Cardiac muscle cell (in vitro differentiated cells and primary cell): ENCODE results near the gene DTX4. TPM values are rescaled to one million over a fixed set of nuclear protein-coding genes. Genes with fewer than 3 reads are reported as not detected.

ENCODE experiments used
- DNase-seq, 2 donors: peaks; one replicate each; pipeline versions ENCODE4 v3.0.0 to v3.0.0-alpha.2; 2010 to 2017; ENCODE audit warnings: low read depth in 1 of 2, low spot score in 1 of 2
- H3K27ac ChIP-seq: fragments of 200-600 bp; sonication (generic); 2 replicates; pipeline ENCODE4 v1.5.1; 2016
- H3K27me3 ChIP-seq: fragments of 200-600 bp; sonication (generic); 2 replicates; pipeline ENCODE4 v1.6.0; 2016; ENCODE audit warnings: control low read depth
- H3K36me3 ChIP-seq: fragments of 200-600 bp; sonication (generic); 2 replicates; pipeline ENCODE4 v1.5.1; 2016; ENCODE audit warnings: control low read depth
- H3K4me1 ChIP-seq: fragments of 200-600 bp; sonication (generic); 2 replicates; pipeline ENCODE4 v1.8.1; 2017; ENCODE audit warnings: low read depth, mild to moderate bottlenecking, mixed run types
- H3K4me3 ChIP-seq: fragments of 200-600 bp; sonication (generic); 2 replicates; pipeline ENCODE4 v1.5.1; 2016; ENCODE audit warnings: mild to moderate bottlenecking
- H3K9me3 ChIP-seq: fragments of 200-600 bp; sonication (generic); 2 replicates; pipeline ENCODE4 v1.5.1; 2017; ENCODE audit warnings: low read depth, mild to moderate bottlenecking, control low read depth
- CTCF ChIP-seq: IDR thresholded peaks from 2 replicates; pipeline ENCODE4 v1.5.1; 2012; ENCODE audit warnings: low read depth, mild to moderate bottlenecking, low read length
- polyA plus RNA-seq: library from polyadenylated mRNA; unstranded; fragments of >200 nt; fragmentation: Nextera tagmentation; extraction: Ambion mirVana; gene quantifications from 2 replicates; pipeline ENCODE4 v1.2.1, GENCODE V29; 2016
- total RNA-seq: library from RNA; depleted of rRNA; stranded (reverse); fragments of >200 nt; gene quantifications from 2 replicates; pipeline ENCODE4 v1.2.3, GENCODE V29; 2016

DTX4 gene
- total and polyA plus RNA-seq, 2 experiments from 2014 or later: 1.1 to 3.1 TPM

GRCh38 chr11:59145534-59145933 is 26.4 kb upstream of the DTX4 start:
- Histone ChIP-seq H3K36me3 (no peaks in the 10 kb centered on the region), H3K9me3 (no peaks in the 10 kb centered on the region), H3K4me3 (no peak overlapping the region), H3K27me3 (peaks cover 55% of the 10 kb centered on the region), H3K4me1 (no peaks in the 10 kb centered on the region), H3K27ac (no peak overlapping the region)
- no peak for TF ChIP-seq CTCF
- DNase-seq: peak in 1 of 2 donors; percentile 82

- H3K27ac ChIP-seq: no peak overlapping the region
- H3K36me3 ChIP-seq: no peaks in the 10 kb centered on the region
- H3K4me1 ChIP-seq: no peaks in the 10 kb centered on the region
- DNase-seq: no peak
- TF ChIP-seq CTCF: no peak
- no peak overlapping the region for H3K4me3 ChIP-seq
- no peaks in the 10 kb centered on the region for H3K27me3 ChIP-seq
- H3K9me3 ChIP-seq: no peaks in the 10 kb centered on the region
These were observed 20.2 kb upstream of the DTX4 start for GRCh38 chr11:59151761-59152160.

- H3K4me1 ChIP-seq: no peaks in the 10 kb centered on the region
These were observed 19.5 kb upstream of the DTX4 start for GRCh38 chr11:59152312-59152951.

GRCh38 chr11:59154610-59155009 is 17.3 kb upstream of the DTX4 start:
- Histone ChIP-seq H3K4me3 (no peak overlapping the region), H3K36me3 (no peaks in the 10 kb centered on the region), H3K27me3 (no peaks in the 10 kb centered on the region), H3K9me3 (no peaks in the 10 kb centered on the region), H3K4me1 (no peaks in the 10 kb centered on the region), H3K27ac (no peak overlapping the region)
- TF ChIP-seq CTCF: no peak
- no peak for DNase-seq

More at GRCh38 chr11:59152312-59152951, 19.5 kb upstream of the DTX4 start:
- Histone ChIP-seq H3K4me3 (no peak overlapping the region), H3K9me3 (no peaks in the 10 kb centered on the region), H3K27me3 (no peaks in the 10 kb centered on the region), H3K36me3 (no peaks in the 10 kb centered on the region), H3K27ac (no peak overlapping the region)
- no peak for TF ChIP-seq CTCF
- DNase-seq: no peak

- DNase-seq: no peak
- H3K36me3 ChIP-seq: no peaks in the 10 kb centered on the region
- no peak overlapping the region for H3K27ac ChIP-seq
- H3K9me3 ChIP-seq: no peaks in the 10 kb centered on the region
- H3K4me3 ChIP-seq: no peak overlapping the region
- TF ChIP-seq CTCF: no peak
- H3K27me3 ChIP-seq: no peaks in the 10 kb centered on the region
- H3K4me1 ChIP-seq: no peaks in the 10 kb centered on the region
These were observed 14.5 kb upstream of the DTX4 start for GRCh38 chr11:59157433-59157832.
